AML-193 (cell line): Measurements from ENCODE around the gene B3GLCT.

Experiments
- DNase-seq, 2 experiments: peaks; one replicate each; lab custom pipeline; 2025; lab: John Stamatoyannopoulos, UW

Gene B3GLCT

GRCh38 chr13:31223640-31224039, 23.9 kb downstream of the B3GLCT start:
- no peak for DNase-seq

GRCh38 chr13:31224174-31224669, 24.4 kb downstream of the B3GLCT start:
- no peak for DNase-seq

GRCh38 chr13:31224963-31225559, 25.3 kb downstream of the B3GLCT start:
- DNase-seq = no peak

- DNase-seq = no peak
Observed at GRCh38 chr13:31225998-31226675, 26.4 kb downstream of the B3GLCT start.

- DNase-seq = no peak
Observed at GRCh38 chr13:31227063-31227462, 27.3 kb downstream of the B3GLCT start.

- no peak for DNase-seq
Observed at GRCh38 chr13:31227870-31228269, 28.1 kb downstream of the B3GLCT start.

GRCh38 chr13:31234729-31235128, 35.0 kb downstream of the B3GLCT start:
- DNase-seq = no peak

GRCh38 chr13:31236211-31236786, 36.5 kb downstream of the B3GLCT start:
- peak; percentile 74 to 86 for DNase-seq

GRCh38 chr13:31240921-31241320, 41.1 kb downstream of the B3GLCT start:
- DNase-seq = no peak

GRCh38 chr13:31242367-31242766, 42.6 kb downstream of the B3GLCT start:
- no peak for DNase-seq

GRCh38 chr13:31242916-31243315, 43.1 kb downstream of the B3GLCT start:
- no peak for DNase-seq

- DNase-seq = no peak
Observed at GRCh38 chr13:31245598-31246373, 46.0 kb downstream of the B3GLCT start.

- DNase-seq = no peak
Observed at GRCh38 chr13:31246918-31247317, 47.1 kb downstream of the B3GLCT start.

GRCh38 chr13:31248361-31248760, 48.6 kb downstream of the B3GLCT start:
- DNase-seq = no peak

GRCh38 chr13:31248965-31249539, 49.3 kb downstream of the B3GLCT start:
- no peak for DNase-seq

- no peak for DNase-seq
Observed at GRCh38 chr13:31250435-31250834, 50.7 kb downstream of the B3GLCT start.

- no peak for DNase-seq
Observed at GRCh38 chr13:31261241-31261640, 61.5 kb downstream of the B3GLCT start.

- DNase-seq = no peak
Observed at GRCh38 chr13:31263346-31263745, 63.6 kb downstream of the B3GLCT start.

GRCh38 chr13:31264151-31264550, 64.4 kb downstream of the B3GLCT start:
- no peak for DNase-seq

GRCh38 chr13:31267126-31267784, 67.5 kb downstream of the B3GLCT start:
- DNase-seq = no peak

GRCh38 chr13:31274390-31274789, 74.6 kb downstream of the B3GLCT start:
- DNase-seq = no peak

- DNase-seq = no peak
Observed at GRCh38 chr13:31276421-31276820, 76.6 kb downstream of the B3GLCT start.
